Fibroblast of pulmonary artery (primary cell): ENCODE measurements around the gene PTPRU.

ENCODE experiments used
- DNase-seq: peaks from one replicate; pipeline ENCODE4 v3.0.0-alpha.2; 2010; ENCODE audit warnings: low read depth
- H3K4me3 ChIP-seq: replicated peaks from 2 replicates; pipeline ENCODE4 v1.5.1; 2011; ENCODE audit warnings: low read depth, mild to moderate bottlenecking, control low read depth, low read length, moderate library complexity
- CTCF ChIP-seq: IDR thresholded peaks from 2 replicates; pipeline ENCODE4 v1.5.1; 2011; ENCODE audit warnings: mild to moderate bottlenecking, control low read depth, low read length, inconsistent platforms; ENCODE audit errors: missing control alignments

Gene PTPRU

GRCh38 chr1:29343476-29343875 lies 107.2 kb downstream of the PTPRU start:
- TF ChIP-seq CTCF: no peak
- no peak overlapping the region for H3K4me3 ChIP-seq
- DNase-seq: no peak

GRCh38 chr1:29343908-29344307 lies 107.6 kb downstream of the PTPRU start:
- no peak for TF ChIP-seq CTCF
- H3K4me3 ChIP-seq: no peak overlapping the region

GRCh38 chr1:29344336-29344735 lies 108.0 kb downstream of the PTPRU start:
- H3K4me3 ChIP-seq: no peak overlapping the region
- no peak for TF ChIP-seq CTCF
- no peak for DNase-seq

More at GRCh38 chr1:29343908-29344307, 107.6 kb downstream of the PTPRU start:
- no peak for DNase-seq

- H3K4me3 ChIP-seq: no peak overlapping the region
- TF ChIP-seq CTCF: no peak
- no peak for DNase-seq
Measured at GRCh38 chr1:29346576-29346975, 110.3 kb downstream of the PTPRU start.

- H3K4me3 ChIP-seq: no peak overlapping the region
- TF ChIP-seq CTCF: no peak
- DNase-seq: no peak
Measured at GRCh38 chr1:29349871-29350491, 113.7 kb downstream of the PTPRU start.

GRCh38 chr1:29352719-29353420 lies 116.5 kb downstream of the PTPRU start:
- DNase-seq: no peak
- H3K4me3 ChIP-seq: no peak overlapping the region
- TF ChIP-seq CTCF: no peak
